OCI-LY7 (cell line): ENCODE measurements around the gene LYAR.

Experiments
- CTCF ChIP-seq: fragments of 200-600 bp; sonication (generic); conservative IDR thresholded peaks from 2 replicates; pipeline ENCODE4 v1.5.1; 2014; ENCODE audit warnings: mild to moderate bottlenecking, antibody characterized with exemption, low read length, moderate library complexity, mixed read lengths
- EZH2phosphoT487 ChIP-seq: fragments of 200-600 bp; sonication (generic); IDR thresholded peaks from 2 replicates; pipeline ENCODE4 v1.6.1; 2018; ENCODE audit warnings: low read depth, borderline replicate concordance, mild to moderate bottlenecking, mixed run types, antibody characterized with exemption, low read length, moderate library complexity, mixed read lengths

- no peak for TF ChIP-seq CTCF
- TF ChIP-seq EZH2phosphoT487, result no peak
Observed at GRCh38 chr4:4281787-4282186, 8.2 kb downstream of the LYAR start.
